Astrocyte (in vitro differentiated cells and primary cell): ENCODE measurements around the gene CACNG1.

Experiments used
- CTCF ChIP-seq: IDR thresholded peaks from 2 replicates; pipeline ENCODE4 v1.5.1; 2011; ENCODE audit warnings: low read depth, mild to moderate bottlenecking, inconsistent platforms, low read length, moderate library complexity; ENCODE audit not compliant: insufficient read depth
- EZH2 ChIP-seq: IDR thresholded peaks from 2 replicates; pipeline ENCODE4 v1.6.1; 2012; ENCODE audit warnings: mild to moderate bottlenecking, low read length, inconsistent platforms; ENCODE audit not compliant: insufficient read depth

DNA sequence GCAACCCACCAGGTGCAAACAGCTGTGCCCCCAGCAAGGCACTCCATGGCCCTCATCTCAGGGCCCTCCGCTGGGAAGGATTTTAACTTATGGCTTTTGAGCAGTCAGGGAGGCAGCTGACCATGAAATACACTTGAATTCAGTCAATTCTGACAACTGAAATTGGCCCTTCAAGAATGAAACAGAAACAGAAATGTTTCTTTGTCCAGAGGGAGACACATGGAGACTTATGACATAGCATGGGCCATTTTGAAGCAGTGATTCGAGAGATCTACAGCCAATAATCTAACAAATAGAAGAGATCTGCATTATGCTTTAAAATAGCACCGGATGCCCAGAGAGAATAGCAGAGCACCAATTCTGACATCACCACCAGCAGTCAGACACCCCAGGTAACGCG is 7.5 kb downstream of the CACNG1 start:
- TF ChIP-seq CTCF (no peak), EZH2 (no peak)
